Urinary bladder (tissue), 4 donors: ENCODE results near the gene HBQ1. TPM values are rescaled to one million over a fixed set of nuclear protein-coding genes. Genes with fewer than 3 reads are reported as not detected.
"Not testable (repeated sequence)": the region's sequence is repeated elsewhere in the genome, so short reads cannot be mapped to it uniquely, and the experiment has no call there.

Experiments
- DNase-seq: peaks from one replicate; pipeline ENCODE4 v3.0.0-alpha.2; 2015; ENCODE audit errors: extremely low spot score
- H3K27ac ChIP-seq: one replicate; pipeline ENCODE4 v1.5.1; 2013; ENCODE audit warnings: low read depth, mild to moderate bottlenecking, moderate library complexity
- H3K36me3 ChIP-seq: one replicate; pipeline ENCODE4 v1.6.1; 2013; ENCODE audit warnings: mild to moderate bottlenecking, moderate library complexity; ENCODE audit not compliant: insufficient read depth
- H3K4me1 ChIP-seq: one replicate; pipeline ENCODE4 v1.6.1; 2013; ENCODE audit warnings: mild to moderate bottlenecking, moderate library complexity; ENCODE audit not compliant: insufficient read depth
- H3K4me3 ChIP-seq: one replicate; pipeline ENCODE4 v1.5.1; 2013; ENCODE audit warnings: low read depth, low read length
- WGBS: extraction: QIAGEN DNeasy Blood & Tissue Kit; methylation state at CpG from one replicate; pipeline ENCODE4 v1.1.7; 2013; 5-methylcytosine and 5-hydroxymethylcytosine counted together
- polyA plus RNA-seq: library from polyadenylated mRNA; stranded (reverse); fragments of 200-250 nt; gene quantifications from one replicate; pipeline ENCODE4 v1.2.3, GENCODE V29; 2013
- total RNA-seq: library from RNA; depleted of rRNA; stranded (reverse); fragments of >200 nt; gene quantifications from one replicate; pipeline ENCODE4 v1.2.3, GENCODE V29; 2014
- donor health status: healthy with polysubstance abuse.
- donor health status: healthy.

Gene HBQ1
- total and polyA plus RNA-seq, 2 donors, result not detected

- H3K27ac ChIP-seq, H3K36me3 ChIP-seq, H3K4me3 ChIP-seq, DNase-seq, H3K4me1 ChIP-seq: not testable (repeated sequence)
- WGBS, result 2% methylated on average over 39 of the region's 88 CpGs
These were observed 3.5 kb upstream of the HBQ1 start, which contains the start of gene HBA1 for GRCh38 chr16:176477-177382. TSS of gene HBA1 (plus strand) at chr16:176680. CDS start at chr16:176717, 37 bp downstream.

GRCh38 chr16:177394-177822, 2.9 kb upstream of the HBQ1 start:
- H3K27ac ChIP-seq, result no peak overlapping the region
- 4% methylated on average over 13 of the region's 13 CpGs for WGBS
- DNase-seq, result no peak

DNA sequence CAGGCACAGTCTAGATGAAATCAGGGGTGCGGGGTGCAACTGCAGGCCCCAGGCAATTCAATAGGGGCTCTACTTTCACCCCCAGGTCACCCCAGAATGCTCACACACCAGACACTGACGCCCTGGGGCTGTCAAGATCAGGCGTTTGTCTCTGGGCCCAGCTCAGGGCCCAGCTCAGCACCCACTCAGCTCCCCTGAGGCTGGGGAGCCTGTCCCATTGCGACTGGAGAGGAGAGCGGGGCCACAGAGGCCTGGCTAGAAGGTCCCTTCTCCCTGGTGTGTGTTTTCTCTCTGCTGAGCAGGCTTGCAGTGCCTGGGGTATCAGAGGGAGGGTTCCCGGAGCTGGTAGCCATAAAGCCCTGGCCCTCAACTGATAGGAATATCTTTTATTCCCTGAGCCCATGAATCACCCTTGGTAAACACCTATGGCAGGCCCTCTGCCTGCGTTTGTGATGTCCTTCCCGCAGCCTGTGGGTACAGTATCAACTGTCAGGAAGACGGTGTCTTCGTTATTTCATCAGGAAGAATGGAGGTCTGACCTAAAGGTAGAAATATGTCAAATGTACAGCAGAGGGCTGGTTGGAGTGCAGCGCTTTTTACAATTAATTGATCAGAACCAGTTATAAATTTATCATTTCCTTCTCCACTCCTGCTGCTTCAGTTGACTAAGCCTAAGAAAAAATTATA, 2.1 kb upstream of the HBQ1 start:
- peaks cover 5% of the 10 kb centered on the region for H3K4me1 ChIP-seq
- 57% methylated on average over 11 of the region's 11 CpGs for WGBS
- no peak for DNase-seq

More at GRCh38 chr16:177394-177822, 2.9 kb upstream of the HBQ1 start:
- Histone ChIP-seq H3K4me1 (peaks cover 5% of the 10 kb centered on the region), H3K4me3 (no peak overlapping the region), H3K36me3 (no peaks in the 10 kb centered on the region)

DNA sequence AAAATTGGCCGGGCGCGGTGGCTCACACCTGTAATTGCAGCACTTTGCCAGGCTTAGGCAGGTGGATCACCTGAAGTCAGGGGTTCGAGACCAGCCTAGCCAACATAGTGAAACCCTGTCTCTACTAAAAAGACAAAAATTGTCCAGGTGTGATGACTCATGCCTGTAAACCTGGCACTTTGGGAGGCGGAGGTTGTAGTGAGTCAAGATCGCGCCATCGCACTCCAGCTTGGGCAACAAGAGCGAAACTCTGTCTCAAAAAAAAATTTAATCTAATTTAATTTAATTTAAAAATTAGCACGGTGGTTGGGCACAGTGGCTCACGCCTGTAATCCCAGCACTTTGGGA, 1.6 kb upstream of the HBQ1 start:
- H3K36me3 ChIP-seq, result no peaks in the 10 kb centered on the region
- H3K4me1 ChIP-seq, result peaks cover 5% of the 10 kb centered on the region
- WGBS, result 85% methylated on average over 11 of the region's 11 CpGs
- no peak for DNase-seq
- H3K27ac ChIP-seq, result no peak overlapping the region
- H3K4me3 ChIP-seq, result no peak overlapping the region

More for the DNA sequence above, 2.1 kb upstream of the HBQ1 start:
- Histone ChIP-seq H3K36me3 (no peaks in the 10 kb centered on the region), H3K4me3 (no peak overlapping the region), H3K27ac (no peak overlapping the region)

- no peak for DNase-seq
- WGBS, result 79% methylated on average over 17 of the region's 17 CpGs
- H3K36me3 ChIP-seq, result no peaks in the 10 kb centered on the region
- H3K4me3 ChIP-seq, result no peak overlapping the region
- H3K27ac ChIP-seq, result no peak overlapping the region
- peaks cover 5% of the 10 kb centered on the region for H3K4me1 ChIP-seq
These were observed 807 bp upstream of the HBQ1 start for GRCh38 chr16:179211-180092.

- peaks cover 5% of the 10 kb centered on the region for H3K4me1 ChIP-seq
- DNase-seq, result no peak
- H3K4me3 ChIP-seq, result peak overlapping the region; percentile 22
- H3K36me3 ChIP-seq, result no peaks in the 10 kb centered on the region
- under 1% methylated on average over 89 of the region's 89 CpGs for WGBS
- no peak overlapping the region for H3K27ac ChIP-seq
These were observed 664 bp downstream of the HBQ1 start for GRCh38 chr16:180681-181564.

DNA sequence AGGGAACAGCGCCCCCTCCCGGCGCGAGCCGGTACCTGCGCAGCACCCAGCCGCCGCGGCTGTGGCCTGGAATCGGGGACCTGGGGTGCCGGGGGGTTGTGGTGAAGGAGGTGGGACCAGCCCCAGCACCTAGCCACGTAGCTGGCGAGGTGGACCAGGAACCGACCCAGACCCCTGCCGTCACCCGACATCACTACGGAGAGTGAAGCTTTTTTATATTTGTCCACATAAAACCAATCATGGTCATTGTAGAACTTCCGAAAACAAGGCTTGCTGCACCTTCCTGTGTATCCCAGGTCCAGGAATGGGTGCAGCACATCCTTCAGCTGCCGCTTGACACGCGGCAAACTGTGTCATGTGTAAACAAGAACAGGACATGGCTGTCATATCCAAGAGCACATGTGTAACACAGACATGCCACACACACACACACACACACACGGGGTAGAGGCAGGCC, 1.3 kb downstream of the HBQ1 start:
- no peak for DNase-seq
- no peak overlapping the region for H3K4me3 ChIP-seq
- H3K36me3 ChIP-seq, result no peaks in the 10 kb centered on the region
- 9% methylated on average over 22 of the region's 22 CpGs for WGBS
- H3K4me1 ChIP-seq, result peaks cover 5% of the 10 kb centered on the region
- no peak overlapping the region for H3K27ac ChIP-seq

GRCh38 chr16:183005-183404, 2.7 kb downstream of the HBQ1 start:
- Histone ChIP-seq H3K27ac (no peak overlapping the region), H3K4me1 (peaks cover 5% of the 10 kb centered on the region), H3K4me3 (no peak overlapping the region), H3K36me3 (peaks cover 2% of the 10 kb centered on the region)
- DNase-seq, result no peak
- WGBS, result 80% methylated on average over 7 of the region's 7 CpGs

DNA sequence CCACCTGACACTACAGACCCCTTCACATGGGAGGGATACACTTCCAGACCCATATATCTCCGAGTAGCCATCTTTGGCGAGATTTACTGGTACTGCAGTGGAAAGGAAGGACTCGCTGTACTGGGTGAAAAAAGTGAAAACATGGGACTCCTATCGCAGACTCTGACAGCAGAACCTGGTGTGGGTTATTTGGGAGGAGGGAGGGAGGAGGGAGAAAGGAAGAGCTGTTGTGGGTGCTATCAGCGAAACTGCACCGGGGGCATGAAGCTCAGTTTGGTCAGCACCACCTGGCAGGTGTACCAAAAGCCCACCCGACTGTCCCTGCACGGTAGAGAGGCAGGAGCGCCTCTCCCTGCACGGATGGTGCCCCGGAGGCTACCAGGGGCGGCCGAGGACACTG, 5.0 kb downstream of the HBQ1 start:
- DNase-seq, result no peak
- H3K27ac ChIP-seq, result no peak overlapping the region
- no peak overlapping the region for H3K4me3 ChIP-seq
- H3K4me1 ChIP-seq, result peaks cover 3% of the 10 kb centered on the region
- 80% methylated on average over 13 of the region's 13 CpGs for WGBS
- H3K36me3 ChIP-seq, result peaks cover 5% of the 10 kb centered on the region

GRCh38 chr16:185691-186090, 5.4 kb downstream of the HBQ1 start:
- WGBS, result 83% methylated on average over 11 of the region's 11 CpGs

GRCh38 chr16:187330-187729, 7.1 kb downstream of the HBQ1 start:
- DNase-seq, result no peak
- no peak overlapping the region for H3K4me3 ChIP-seq
- 95% methylated on average over 8 of the region's 8 CpGs for WGBS
- no peak overlapping the region for H3K27ac ChIP-seq
- H3K4me1 ChIP-seq, result no peaks in the 10 kb centered on the region
- peaks cover 5% of the 10 kb centered on the region for H3K36me3 ChIP-seq

More at GRCh38 chr16:185691-186090, 5.4 kb downstream of the HBQ1 start:
- no peak for DNase-seq
- H3K36me3 ChIP-seq, result peaks cover 5% of the 10 kb centered on the region
- H3K4me3 ChIP-seq, result no peak overlapping the region
- no peaks in the 10 kb centered on the region for H3K4me1 ChIP-seq
- no peak overlapping the region for H3K27ac ChIP-seq

DNA sequence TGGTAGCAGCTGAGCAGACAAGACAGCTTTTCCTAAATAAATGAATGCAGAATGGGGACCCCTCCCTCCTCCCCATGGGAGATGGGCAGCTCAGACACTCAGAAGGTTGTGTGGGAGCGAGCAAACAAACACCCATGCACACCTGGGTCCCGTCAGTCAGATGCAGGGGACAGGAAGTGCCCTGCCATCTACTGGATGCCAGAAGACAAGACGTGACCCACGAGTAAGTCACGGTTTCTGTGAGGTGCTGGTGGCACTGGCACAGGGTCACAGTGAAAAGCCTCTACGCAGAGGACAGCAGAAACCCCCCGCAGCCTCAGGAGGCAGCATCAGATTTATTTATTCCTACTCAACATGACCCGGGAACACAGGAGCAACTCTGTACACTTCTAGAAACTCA, 8.4 kb downstream of the HBQ1 start:
- H3K4me3 ChIP-seq, result no peak overlapping the region
- 77% methylated on average over 8 of the region's 8 CpGs for WGBS
- DNase-seq, result no peak
- no peak overlapping the region for H3K27ac ChIP-seq
- H3K36me3 ChIP-seq, result peaks cover 5% of the 10 kb centered on the region
- no peaks in the 10 kb centered on the region for H3K4me1 ChIP-seq
